IPS DF 4.7 (cell line): Measurements from ENCODE around the gene LRP3.

Source experiments
- DNase-seq: peaks from one replicate; pipeline ENCODE4 v3.0.0-alpha.2; 2013; ENCODE audit warnings: low spot score; ENCODE audit errors: extremely low read depth

LRP3 gene

GRCh38 chr19:33252971-33253370, 58.8 kb downstream of the LRP3 start:
- no peak for DNase-seq

DNA sequence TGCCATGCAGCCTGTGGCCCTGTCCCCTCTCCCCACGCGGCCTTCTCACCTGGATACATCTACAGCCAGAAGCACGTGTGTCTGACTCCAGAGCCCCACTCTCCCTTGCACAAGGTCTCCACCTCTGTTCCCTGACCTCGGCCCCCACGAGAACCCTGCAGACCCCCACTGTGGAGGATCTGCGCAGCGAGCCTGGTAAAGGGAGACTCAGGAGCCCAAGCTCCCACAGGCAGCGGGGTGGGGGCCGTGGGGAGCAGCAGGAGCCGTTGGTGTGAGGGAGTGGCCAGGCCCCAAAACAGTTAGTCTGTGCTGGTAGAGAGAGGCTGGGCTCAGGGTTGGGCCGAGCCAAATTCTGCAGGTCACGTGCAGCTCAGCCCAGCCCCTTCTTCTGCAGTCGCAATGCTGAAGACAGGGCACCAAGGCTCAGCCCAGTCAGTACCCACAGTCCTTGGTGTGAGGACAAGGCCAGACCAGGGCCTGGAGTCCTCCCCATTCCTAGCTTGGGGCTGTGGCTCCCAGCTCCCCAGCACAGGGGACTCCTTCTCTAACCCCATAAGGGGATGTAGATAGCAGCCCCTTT, 60.2 kb downstream of the LRP3 start:
- no peak for DNase-seq

DNA sequence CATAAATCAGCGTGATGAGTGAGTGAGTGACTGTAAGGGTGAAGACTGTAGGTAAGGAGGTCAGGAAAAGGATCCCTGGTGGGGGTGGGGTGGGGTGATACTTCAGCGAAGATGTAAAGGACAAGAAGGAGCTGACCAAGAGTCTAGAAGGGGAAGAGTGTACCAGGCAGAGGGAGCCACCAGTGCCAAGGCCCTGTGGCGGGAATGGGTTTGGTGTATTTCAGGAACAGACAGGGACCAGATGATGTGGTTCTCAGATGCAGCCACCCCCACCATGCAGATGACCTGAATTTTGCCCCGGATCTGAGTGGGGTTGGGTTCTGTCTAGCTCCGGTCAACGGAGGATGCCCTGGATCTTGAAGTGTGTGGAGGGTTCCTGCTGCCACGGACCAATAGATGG, 61.7 kb downstream of the LRP3 start:
- DNase-seq: no peak

DNA sequence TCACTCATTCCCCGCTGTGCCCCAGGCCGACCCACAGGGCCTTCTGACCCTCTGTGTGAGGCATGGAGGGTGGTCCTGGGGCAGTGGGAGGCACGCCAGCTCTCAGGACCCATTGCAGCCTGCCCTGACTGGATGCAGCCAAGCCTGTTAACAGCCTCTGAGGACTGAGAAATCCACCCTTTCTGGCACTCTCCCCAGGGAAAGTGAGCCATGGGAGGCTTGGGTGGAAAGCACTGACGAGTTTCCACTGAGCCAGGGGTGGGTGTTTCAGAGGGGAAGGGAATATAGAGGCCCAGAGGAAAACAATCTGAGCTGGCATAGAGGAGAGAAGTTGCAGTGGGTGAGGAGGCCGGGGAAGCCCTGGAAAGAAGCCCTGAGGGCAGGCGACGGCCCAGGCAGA, 62.1 kb downstream of the LRP3 start:
- DNase-seq: no peak

DNA sequence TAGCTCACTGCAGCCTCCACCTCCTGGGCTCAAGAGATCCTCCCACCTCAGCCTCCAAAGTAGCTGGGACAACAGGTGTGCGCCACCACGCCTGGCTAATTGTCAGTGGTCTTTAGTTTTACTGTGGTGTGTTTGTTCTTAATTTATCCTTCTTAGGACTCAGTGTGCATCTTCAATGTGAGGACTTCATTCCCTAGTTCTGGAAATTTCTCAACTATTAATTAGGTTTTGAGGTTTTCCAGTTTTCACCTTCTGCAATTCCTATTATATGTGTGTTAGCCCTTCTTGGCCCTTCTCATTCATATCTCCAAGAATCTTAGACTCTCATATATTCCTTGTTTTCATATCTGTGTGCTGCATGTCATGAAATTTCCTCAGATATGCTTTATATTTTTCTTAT, 63.7 kb downstream of the LRP3 start:
- no peak for DNase-seq
